GM13976 (cell line): Measurements from ENCODE around the gene WIPI1.
"Not testable (repeated sequence)": the region's sequence is repeated elsewhere in the genome, so short reads cannot be mapped to it uniquely, and the experiment has no call there.

Experiments
- DNase-seq: peaks from one replicate; pipeline ENCODE4 v3.0.0; 2012; ENCODE audit warnings: low spot score
- CTCF ChIP-seq: IDR thresholded peaks from 2 replicates; pipeline ENCODE4 v1.5.1; 2012; ENCODE audit warnings: borderline replicate concordance, mild to moderate bottlenecking; ENCODE audit not compliant: insufficient read depth; ENCODE audit errors: extremely low read depth, missing control alignments, control extremely low read depth
- in situ Hi-C: fragments of 300-500 bp; cut with MboI; formaldehyde crosslinking; loops from one replicate; pipeline ENCODE4 v1.12.0; 2022; ENCODE audit warnings: low sequenced_read_pairs, mixed read lengths, inconsistent platforms; ENCODE audit not compliant: unreplicated experiment

Gene WIPI1

GRCh38 chr17:68422821-68423220 lies 34.5 kb downstream of the WIPI1 start:
- in situ Hi-C loops: no loop called here

GRCh38 chr17:68421486-68421885 lies 35.8 kb downstream of the WIPI1 start:
- no peak for DNase-seq
- in situ Hi-C loops: no loop called here
- no peak for TF ChIP-seq CTCF

More at GRCh38 chr17:68422821-68423220, 34.5 kb downstream of the WIPI1 start:
- DNase-seq: no peak
- TF ChIP-seq CTCF: no peak

- in situ Hi-C loops: no loop called here
- DNase-seq: no peak
- no peak for TF ChIP-seq CTCF
Observed at GRCh38 chr17:68420065-68420464, 37.2 kb downstream of the WIPI1 start.

- in situ Hi-C loops: no loop called here
- TF ChIP-seq CTCF: no peak
- DNase-seq: no peak
Observed at GRCh38 chr17:68418876-68419275, 38.4 kb downstream of the WIPI1 start.

GRCh38 chr17:68417317-68417716 lies 40.0 kb downstream of the WIPI1 start:
- no peak for DNase-seq
- TF ChIP-seq CTCF: no peak
- in situ Hi-C loops: no loop called here

GRCh38 chr17:68414901-68415300 lies 42.4 kb downstream of the WIPI1 start:
- in situ Hi-C loops, DNase-seq: not testable (repeated sequence)

GRCh38 chr17:68413597-68414560 lies 43.4 kb downstream of the WIPI1 start:
- in situ Hi-C loops, DNase-seq: not testable (repeated sequence)

- in situ Hi-C loops, DNase-seq: not testable (repeated sequence)
Observed at GRCh38 chr17:68407656-68408055, 49.6 kb downstream of the WIPI1 start.

- in situ Hi-C loops, DNase-seq: not testable (repeated sequence)
Observed at GRCh38 chr17:68403837-68404236, 53.5 kb downstream of the WIPI1 start.
